ENCODE measurements around the gene TSPAN19.
"Not testable (repeated sequence)": the region's sequence is repeated elsewhere in the genome, so short reads cannot be mapped to it uniquely, and the experiment has no call there.

Gene TSPAN19

DNA sequence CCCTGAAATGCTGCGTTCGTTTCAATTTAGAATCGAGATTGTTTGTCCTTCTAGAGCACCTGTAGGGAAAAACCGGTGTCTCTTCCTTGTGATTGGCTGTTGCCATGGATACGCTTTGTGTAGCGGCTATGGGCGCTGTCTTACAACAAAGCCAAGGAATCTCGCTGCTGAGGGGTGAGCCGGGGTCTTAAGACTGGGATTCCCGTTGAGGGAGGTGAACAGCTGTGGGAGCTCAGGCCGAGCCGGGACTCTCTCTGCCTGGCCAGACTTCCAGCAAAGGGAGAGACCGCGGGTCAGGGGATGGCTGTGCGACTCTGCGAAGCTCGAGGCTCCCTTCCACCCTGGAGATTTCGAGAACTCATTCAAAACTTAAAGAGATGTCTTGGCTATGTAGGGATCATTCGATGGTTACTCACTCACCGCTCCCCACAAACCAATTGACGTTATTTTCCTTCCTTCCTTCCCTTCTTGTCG, at the start of gene TSPAN19, which contains the start of gene LRRIQ1:
TSS of gene TSPAN19 (minus strand) at position 44 of the 474 bp plus-strand sequence. CDS start 6,331 bp downstream, outside the sequence.
TSS of gene LRRIQ1 (plus strand) at position 118 of the 474 bp plus-strand sequence. CDS start 1,826 bp downstream, outside the sequence.
- DNase-seq, result peak; percentile 90

DNA sequence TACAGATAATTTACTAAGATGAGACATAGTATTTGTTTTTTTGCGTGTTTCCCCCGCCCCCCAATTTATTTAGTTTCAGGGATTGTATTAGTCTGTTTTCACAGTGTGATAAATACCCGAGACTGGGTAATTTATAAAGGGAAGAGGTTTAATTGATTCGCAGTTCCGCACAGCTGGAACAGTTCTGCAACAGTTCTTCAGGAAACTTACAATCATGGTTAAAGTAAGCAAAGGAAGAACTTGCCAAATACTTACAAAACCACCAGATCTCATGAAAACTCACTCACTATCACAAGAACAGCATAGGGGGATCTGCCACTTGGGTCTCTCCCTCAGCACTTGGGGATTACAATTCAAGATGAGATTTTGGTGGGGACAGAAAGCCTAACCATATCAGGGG, 49.0 kb upstream of the TSPAN19 start:
- no peak for DNase-seq

DNA sequence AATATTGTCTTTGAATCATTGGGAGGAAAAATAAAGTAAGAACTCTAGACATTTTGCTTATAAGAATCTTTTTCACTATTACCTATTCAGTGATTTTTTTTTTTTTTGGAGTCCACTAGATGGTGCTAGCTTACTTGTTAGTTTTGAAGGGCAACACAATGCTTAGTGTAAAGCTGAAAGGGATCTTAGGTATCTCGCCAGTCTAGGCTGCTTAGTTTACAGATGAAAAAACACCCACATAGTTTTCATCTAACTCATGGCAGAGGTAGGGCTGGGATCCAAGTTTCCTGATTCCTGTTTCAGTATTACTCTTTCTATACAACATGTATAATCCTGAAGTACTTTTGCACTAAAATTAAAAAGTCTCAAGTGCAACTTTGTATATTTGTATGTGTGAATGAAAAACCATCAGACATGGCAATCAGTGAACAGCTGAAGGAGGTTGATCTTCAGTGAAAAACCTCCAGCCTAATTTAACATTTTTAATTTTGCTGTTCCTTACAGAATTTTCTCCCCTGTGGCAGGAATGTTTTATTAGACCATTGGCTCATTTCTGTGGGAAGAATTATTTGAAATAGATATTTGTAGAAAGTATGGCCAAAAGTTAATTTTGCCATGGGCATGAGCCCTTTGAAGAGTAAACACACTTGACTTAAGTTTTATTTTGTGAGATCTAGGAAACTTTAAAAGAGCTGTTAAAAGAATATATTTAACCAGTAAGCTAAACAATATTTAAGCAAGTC, 40.8 kb upstream of the TSPAN19 start:
- peak; percentile 44 for DNase-seq

DNA sequence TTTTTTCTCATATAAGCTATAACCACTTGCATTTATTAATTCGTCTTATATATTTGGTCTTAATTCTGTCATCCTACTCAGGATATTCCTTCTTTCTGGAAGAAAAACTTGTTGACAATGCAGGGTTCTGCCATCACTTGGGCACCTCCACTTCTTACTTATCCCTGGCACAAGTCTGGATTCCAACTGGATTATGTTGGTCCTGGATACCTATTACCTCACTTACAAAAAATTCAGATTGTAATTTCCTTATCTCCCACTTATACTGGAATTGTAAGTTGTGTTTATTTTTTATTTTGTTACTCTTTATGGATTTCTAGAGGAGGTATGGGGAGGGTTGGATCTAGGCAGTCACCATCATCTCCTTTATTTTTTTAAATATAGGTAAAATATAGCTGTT, 36.7 kb upstream of the TSPAN19 start:
- no peak for DNase-seq

DNA sequence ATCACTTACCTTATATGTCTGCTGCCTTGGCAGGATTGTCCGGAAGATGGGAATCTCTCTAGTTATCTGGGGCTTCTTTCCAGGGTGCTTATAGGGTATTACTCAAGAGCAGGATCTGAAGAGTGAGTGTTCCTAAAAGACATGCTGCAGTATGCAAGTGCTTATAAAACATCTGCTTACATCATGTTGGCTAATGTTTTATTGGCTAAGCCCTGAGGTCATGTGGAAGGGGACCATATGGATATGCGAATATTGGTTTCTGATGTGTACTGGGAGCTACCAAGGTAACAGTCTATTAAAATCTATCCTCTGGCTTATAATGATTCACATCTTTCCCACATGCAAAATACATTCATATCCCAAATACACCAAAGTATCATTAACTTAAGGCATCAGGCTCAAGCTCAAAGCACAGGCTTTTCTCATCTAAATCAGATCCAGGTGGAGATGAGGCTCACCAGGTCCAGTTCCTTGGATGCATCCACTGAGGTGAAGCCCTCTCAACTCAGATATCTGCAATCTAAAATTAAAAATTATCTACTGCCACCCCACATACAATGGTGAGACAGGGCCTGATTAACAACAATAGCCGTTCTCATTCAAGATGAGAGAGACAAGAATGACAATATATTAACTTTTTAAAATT, 29.9 kb upstream of the TSPAN19 start:
- no peak for DNase-seq

DNA sequence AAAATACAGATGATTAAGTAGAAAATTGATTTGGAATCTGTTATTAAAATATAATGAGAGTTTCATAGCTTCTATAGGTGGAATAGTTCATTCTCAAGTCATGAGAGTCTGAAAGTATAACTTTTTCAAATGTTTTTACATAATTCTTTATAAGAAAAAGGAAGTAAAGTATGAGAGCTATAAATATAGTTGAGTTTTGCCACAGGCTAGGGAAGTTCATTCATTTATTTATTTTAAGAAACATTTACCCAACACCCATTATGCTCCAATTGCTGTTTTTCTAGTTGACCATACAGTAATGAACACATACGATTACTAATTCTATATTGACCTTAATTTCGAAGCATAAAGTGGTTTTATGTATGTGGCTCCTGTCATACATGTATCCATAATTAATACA, 24.8 kb upstream of the TSPAN19 start:
- DNase-seq, result no peak

DNA sequence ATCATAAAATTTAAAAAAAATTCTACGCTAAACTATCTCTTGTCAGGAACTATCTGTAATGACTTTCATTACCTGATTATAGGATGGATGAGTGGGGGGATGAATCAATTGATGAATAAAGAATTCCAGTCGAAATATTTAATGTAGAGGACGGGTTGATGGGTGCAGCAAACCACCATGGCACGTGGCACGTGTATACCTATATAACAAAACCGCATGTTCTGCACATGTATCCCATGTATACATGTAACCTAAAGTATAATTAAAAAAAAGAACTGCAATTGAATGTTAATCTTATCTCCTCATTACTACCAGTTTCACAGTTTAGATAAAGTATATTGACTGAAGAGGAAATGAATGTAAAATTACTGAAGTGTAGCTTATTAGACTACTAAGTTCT, 23.5 kb upstream of the TSPAN19 start:
- no peak for DNase-seq

DNA sequence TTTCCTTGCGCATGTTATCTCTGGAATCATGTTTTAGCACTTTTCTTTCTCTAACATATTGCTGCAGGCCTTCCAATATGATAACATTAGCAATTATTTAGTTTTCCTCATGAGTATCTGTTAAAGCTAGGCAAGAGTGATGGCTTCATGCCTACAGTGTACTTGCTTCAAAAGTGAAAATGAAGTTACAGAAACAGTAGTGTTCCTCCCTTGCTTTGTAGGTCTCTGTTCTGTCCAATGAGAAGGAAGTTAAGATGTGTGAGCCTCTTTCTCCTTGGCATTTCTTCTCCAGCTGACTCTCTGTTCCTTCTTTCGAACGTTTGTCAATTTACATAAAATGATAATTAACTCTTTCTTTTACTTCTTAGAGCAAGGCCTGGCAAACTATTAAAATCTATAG, 22.3 kb upstream of the TSPAN19 start:
- DNase-seq, result no peak

DNA sequence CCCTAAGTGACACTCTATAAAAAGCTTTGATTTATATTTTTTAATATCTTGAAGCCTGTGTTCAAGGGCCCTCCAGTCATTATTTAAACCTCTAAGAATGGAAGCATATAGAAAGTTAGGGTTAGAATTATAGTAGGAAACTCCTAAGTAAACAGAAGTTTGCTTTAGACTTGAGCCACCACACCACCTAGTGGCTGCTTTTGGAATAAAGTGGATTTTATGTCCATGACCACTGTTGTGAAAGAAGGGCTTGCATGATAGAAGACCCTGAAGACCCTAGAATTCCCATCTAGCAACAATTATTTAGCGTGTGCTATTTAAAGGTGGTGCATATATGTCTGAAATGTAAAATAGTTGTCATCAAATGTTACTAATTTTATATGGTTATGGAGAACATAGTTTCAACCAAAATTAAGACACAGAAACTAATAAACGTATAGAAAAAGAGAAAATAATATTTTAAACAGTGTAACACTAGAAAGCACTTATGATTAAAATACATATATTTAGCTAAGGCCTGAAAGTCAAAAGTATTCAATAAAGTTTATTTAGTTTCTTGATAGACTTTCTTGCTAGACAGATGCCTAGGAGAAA, 21.4 kb upstream of the TSPAN19 start:
- DNase-seq, result no peak

DNA sequence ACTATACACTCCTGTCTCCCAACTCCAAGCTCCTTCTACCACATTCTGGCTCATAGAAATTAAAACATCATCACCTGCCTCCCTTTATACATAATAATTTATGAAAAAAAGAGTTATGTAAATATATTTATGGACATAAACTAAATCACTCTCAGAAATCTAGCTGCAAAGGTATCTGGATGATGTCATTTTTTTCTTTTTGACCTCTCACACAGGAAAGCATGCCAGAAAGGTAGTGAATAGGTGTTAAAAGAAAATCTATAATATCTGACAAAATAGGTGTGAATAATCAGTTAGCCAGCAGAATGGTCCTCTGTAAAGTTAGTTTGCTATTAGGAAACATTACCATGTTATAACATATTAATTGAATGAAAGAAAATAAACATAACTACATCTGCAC, 7.8 kb upstream of the TSPAN19 start:
- DNase-seq, result no peak

DNA sequence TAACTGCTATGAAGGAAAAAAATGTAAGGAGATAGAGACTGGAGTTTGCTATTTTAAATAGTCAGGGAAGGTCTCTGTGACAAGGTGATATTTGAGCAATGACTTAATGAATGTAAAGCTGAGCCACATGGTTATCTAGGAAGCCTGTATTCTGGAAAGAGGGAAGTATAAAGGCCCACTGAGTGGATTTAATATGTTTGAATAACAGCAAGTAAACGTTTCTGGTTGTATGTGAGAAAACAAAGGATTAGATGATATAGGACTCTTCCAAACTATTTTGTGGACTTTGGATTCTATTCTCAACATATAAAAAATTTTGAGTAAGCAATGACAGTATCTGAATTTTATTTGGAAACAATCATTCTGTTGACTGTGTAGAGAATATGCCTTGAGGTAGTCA, 5.3 kb upstream of the TSPAN19 start:
- DNase-seq, result no peak

DNA sequence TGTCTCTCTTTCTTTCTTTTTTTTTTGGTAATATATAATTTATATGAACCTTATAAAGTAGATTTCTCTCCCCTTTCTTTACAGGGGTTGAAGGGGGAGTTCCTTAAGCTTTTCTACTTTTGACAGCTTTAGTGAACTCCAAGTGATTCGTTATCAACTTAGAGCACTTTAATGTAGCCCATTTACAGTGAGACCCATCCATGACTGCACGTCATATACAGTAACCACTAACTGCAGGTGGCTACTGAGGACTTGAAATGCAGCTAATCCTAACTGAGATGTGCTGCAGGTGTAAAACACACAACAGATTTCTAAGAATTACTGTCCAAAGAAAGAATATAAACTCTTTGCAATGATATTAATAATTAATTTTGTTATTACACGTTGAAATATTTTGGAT, 656 bp upstream of the TSPAN19 start:
- no peak for DNase-seq

DNA sequence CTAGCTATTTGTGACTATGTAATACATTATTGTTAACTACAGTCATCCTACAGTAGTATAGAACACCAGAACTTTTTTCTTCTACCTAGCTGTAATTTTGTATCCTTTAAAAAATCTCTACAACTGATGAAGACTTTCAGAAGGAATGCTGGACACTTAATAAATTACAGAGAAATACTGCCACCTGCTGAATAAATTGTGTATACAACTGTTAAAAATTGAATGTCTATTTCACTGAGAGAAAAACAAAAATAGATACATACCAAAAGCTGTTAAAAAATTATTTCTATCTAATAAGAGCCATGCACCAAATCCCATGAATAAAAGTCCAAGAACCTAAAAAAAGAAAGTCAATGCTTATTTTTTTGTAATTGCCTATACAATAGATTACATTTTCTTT, 6.6 kb downstream of the TSPAN19 start:
- DNase-seq, result peak; percentile 10

DNA sequence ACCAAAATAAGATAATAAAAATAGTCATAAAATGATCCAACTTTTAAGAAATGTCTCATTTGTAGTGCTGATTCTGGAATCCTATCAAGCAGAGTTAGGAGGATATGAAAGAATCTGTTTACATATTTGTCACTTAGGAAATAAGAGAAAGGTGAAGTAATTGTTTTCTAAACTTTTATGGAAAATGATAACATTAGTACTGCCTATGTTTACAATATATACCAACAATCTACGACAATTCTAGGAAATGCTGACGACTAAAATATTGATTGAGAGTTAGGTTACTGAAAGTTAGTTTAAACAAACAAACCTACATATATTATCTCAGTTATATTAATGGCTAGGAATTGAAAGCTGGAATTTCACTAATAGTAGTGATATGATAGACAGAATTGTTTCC, 18.0 kb downstream of the TSPAN19 start:
- no peak for DNase-seq

DNA sequence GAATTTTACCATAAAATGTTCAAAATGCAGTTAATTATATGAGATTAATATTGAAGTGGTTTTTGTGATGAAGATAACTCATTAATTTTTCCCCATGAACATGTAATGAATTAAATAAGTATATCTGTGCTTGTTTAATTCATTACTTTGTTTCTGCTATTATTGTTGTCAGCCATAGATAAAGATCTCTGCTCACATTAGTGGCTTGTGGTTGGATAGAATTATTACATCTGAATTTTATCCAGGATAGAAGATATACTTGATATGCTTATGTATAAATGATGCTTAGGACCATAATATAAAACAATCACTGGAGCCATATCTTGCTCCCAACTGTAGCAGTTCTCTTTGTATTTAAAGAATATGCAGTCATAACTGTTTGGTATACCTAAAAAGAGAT, 18.5 kb downstream of the TSPAN19 start:
- DNase-seq, result no peak

DNA sequence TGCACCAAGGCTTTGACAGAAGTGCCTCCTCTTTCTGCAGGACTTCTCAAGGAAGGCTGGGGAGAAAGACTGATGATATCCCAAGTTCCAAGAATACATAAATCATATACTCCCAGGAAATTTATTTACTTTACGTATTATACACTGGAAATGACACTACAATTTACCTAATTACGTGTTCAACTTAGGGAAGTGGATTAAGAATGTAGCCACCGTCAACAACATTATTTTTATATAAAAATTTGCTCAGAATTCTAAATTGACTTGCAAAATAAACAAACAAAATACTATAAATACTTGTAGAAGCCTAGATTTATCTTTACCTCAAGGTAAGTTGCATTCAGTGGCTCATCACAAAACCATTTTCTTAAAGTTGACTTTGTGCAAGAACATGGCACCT, 18.9 kb downstream of the TSPAN19 start:
- DNase-seq, result no peak

DNA sequence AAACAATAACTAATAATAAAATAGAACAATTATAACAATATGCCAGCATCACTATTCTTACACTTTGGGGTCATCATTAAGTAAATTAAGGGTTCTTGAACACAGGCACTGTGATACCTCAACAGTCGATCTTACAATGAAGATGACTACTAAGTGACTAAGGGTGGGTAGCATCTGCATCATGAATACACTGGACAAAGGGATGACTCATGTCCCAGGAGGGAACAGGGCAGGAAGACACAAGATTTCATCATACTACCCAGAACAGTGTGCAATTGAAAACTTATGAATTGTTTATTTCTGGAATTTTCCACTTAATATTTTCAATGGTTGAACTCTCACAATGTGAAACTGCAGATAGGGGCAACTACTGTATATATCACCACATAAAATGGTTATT, 19.7 kb downstream of the TSPAN19 start:
- DNase-seq, result no peak

DNA sequence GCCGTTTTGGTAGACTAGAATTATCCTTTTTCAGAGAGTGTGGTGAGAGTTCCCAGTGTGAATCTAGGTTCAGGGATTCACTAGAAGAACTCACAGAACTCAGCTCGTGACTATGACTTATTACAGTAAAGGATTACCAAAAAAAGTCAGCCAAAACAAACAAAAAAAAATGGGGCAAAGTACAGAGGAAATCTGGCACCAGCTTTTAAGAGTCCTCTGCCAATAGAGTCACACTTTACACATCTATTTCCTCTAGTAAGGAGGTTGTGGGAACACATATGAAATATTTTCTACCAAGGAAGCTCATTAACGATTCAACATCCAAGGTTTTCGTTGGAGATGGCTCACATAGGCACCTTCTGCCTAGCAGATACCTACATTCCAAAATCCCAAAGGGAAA, 28.2 kb downstream of the TSPAN19 start:
- no peak for DNase-seq

DNA sequence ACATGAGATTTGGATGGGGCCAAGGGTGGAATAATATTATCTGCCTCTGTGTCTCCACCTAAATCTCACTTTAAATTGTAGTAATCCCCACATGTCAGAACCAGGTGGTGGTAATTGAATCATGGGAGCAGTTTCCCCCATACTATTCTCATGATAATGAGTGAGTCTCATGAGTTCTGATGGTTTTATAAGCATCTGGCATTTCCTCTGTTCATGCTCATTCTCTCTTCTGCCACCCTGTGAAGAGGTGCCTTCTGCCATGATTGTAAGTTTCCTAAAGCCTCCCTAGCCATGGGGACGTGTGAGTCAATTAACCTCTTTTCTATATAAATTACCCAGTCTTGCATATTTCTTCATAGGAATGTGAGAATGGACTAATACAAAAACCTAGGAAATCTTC, 29.9 kb downstream of the TSPAN19 start:
- DNase-seq, result no peak

DNA sequence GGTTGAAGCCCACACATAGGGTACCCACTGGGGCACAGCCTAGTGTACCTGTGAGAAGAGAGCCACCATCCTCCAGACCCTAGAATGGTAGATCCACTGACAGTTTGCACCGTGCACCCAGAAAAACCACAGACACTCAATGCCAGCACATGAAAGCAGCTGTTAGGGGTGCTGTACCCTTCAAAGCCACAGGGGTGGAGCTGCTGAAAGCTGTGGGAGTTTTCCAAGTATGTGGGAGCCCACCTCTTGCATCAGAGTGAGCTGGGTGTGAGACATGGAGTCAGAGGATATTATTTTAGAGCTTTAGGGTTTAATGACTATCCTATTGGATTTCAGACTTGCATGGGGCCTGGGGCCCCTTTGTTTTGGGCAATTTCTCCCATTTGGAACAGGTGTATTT, 30.5 kb downstream of the TSPAN19 start:
- no peak for DNase-seq

DNA sequence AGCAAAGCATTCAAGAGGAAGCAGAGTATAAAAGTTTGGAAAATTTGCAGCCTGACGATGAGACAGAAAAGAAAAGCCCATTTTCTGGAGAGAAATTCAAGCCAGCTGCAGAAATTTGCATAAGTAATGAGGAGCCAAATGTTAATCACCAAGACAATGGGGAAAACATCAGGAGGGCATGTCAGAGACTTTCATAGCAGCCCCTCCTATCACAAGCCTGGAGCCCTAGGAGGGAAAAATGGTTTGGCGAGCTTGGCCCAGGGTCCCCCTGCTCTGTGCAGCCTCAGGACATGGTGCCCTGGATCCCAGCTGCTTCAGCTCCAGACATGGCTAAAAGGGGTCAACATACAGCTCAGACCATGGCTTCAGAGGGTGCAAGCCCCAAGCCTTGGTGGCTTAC, 31.0 kb downstream of the TSPAN19 start:
- DNase-seq, result not testable (repeated sequence)

DNA sequence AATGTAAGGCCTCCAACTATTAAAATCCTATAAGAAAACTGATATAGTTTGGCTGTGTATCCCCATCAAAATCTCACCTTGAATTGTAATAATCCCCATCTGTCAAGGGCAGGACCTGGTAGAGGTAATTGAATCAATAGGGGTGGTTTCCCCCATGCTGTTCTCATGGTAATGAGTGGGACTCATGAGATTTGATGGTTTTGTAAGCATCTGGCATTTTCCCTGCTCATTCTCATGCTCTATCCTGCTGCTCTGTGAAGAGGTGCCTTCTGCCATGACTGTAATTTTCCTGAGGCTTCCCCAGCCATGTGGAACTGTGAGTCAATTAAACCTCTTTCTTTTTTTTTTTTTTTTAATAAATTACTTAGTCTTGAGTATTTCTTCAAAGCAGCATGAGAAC, 31.9 kb downstream of the TSPAN19 start:
- no peak for DNase-seq

DNA sequence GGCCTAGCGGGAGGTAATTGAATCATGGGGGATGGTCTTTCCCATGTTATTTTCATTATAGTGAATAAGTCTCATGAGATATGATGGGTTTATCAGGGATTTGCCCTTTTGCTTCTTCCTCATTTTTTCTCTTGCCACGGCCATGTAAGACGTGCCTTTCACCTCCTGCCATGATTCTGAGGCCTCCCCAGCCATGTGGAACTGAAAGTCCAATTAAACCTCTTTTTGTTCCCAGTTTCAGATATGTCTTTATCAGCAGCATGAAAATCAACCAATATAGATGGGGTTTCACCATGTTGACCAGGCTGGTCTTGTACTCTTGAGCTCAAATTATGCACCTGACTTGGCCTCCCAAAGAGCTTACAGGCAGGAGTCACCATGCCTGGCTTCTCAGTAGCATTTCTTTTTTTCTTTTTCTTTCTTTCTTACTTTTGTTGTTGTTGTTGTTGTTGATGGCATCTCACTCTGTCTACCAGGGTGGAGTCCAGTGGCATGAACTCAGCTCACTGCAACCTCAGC, 33.2 kb downstream of the TSPAN19 start:
- DNase-seq, result no peak

DNA sequence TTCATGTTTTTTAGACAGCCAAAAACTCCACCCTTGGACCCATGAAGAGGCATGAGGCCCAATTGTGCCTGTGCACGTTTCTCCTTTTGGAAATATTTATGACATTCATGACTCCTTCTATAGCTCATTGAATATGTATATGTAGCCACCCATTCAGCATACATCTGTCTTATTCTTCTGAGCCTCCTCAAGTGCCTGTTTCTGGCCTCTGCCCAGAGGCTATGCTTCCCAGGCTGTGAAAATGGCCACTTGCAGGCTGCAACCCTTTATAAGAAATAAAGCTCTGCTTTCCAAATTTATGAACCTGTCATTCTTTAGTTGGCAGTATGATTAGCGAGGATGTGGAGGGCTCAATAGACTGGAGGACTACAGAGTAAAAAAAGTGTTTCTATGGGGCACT, 35.3 kb downstream of the TSPAN19 start:
- DNase-seq, result no peak

Data from SHP77 treated with DMSO at 0.1 percent for 48 hours (cell line).